Mesendoderm (in vitro differentiated cells): ENCODE measurements around the gene RGS6.

ENCODE experiments used
- DNase-seq: peaks from one replicate; pipeline ENCODE4 v3.0.0; 2013
- H2AK5ac ChIP-seq: 2 replicates; pipeline ENCODE4 v1.6.1; 2013; ENCODE audit warnings: low read length, inconsistent platforms
- H2BK120ac ChIP-seq: 2 replicates; pipeline ENCODE4 v1.6.1; 2013; ENCODE audit warnings: low read depth, mild to moderate bottlenecking, low read length, moderate library complexity, mixed read lengths
- H2BK15ac ChIP-seq: replicated peaks from 2 replicates; pipeline ENCODE4 v1.6.1; 2013; ENCODE audit warnings: low read depth, mild to moderate bottlenecking, moderate library complexity
- H2BK5ac ChIP-seq: 2 replicates; pipeline ENCODE4 v1.6.1; 2013; ENCODE audit warnings: low read length, inconsistent platforms
- H3K18ac ChIP-seq: 2 replicates; pipeline ENCODE4 v1.6.1; 2013; ENCODE audit warnings: mild to moderate bottlenecking, low read length, mixed read lengths
- H3K23ac ChIP-seq: one replicate; pipeline ENCODE4 v1.6.1; 2013; ENCODE audit warnings: low read length
- H3K27ac ChIP-seq: 2 replicates; pipeline ENCODE4 v1.5.1; 2013; ENCODE audit warnings: low read depth, mild to moderate bottlenecking, inconsistent platforms, low read length, moderate library complexity
- H3K27me3 ChIP-seq: 2 replicates; pipeline ENCODE4 v1.6.1; 2013; ENCODE audit warnings: low read length, control low read depth, mild to moderate bottlenecking, inconsistent platforms; ENCODE audit not compliant: insufficient read depth, poor library complexity
- H3K36me3 ChIP-seq: 2 replicates; pipeline ENCODE4 v1.6.1; 2013; ENCODE audit warnings: low read length, inconsistent platforms; ENCODE audit not compliant: control insufficient read depth, insufficient read depth
- H3K4ac ChIP-seq: one replicate; pipeline ENCODE4 v1.6.1; 2013; ENCODE audit warnings: low read depth, mild to moderate bottlenecking, low read length, moderate library complexity
- H3K4me1 ChIP-seq: 2 replicates; pipeline ENCODE4 v1.6.1; 2013; ENCODE audit warnings: low read depth, low read length, inconsistent platforms; ENCODE audit not compliant: control insufficient read depth
- H3K4me2 ChIP-seq: 2 replicates; pipeline ENCODE4 v1.6.1; 2013; ENCODE audit warnings: low read length
- H3K4me3 ChIP-seq: 2 replicates; pipeline ENCODE4 v1.5.1; 2013; ENCODE audit warnings: mild to moderate bottlenecking, low read length
- H3K56ac ChIP-seq: one replicate; pipeline ENCODE4 v1.6.1; 2013; ENCODE audit warnings: low read length
- H3K79me1 ChIP-seq: 2 replicates; pipeline ENCODE4 v1.6.1; 2013; ENCODE audit warnings: low read length, inconsistent platforms
- H3K79me2 ChIP-seq: 2 replicates; pipeline ENCODE4 v1.6.1; 2013; ENCODE audit warnings: mild to moderate bottlenecking, low read length; ENCODE audit not compliant: control insufficient read depth, insufficient read depth
- H3K9ac ChIP-seq: 2 replicates; pipeline ENCODE4 v1.6.1; 2013; ENCODE audit warnings: low read length, inconsistent platforms
- H4K5ac ChIP-seq: one replicate; pipeline ENCODE4 v1.6.1; 2013; ENCODE audit warnings: low read length
- H4K8ac ChIP-seq: one replicate; pipeline ENCODE4 v1.6.1; 2013; ENCODE audit warnings: low read depth, mild to moderate bottlenecking, control low read depth, low read length, moderate library complexity
- WGBS: extraction: QIAGEN DNeasy Blood & Tissue Kit; methylation state at CpG from one replicate; pipeline ENCODE4 v1.1.7; 2013; ENCODE audit warnings: low lambda C conversion rate, missing lambda C conversion rate; ENCODE audit not compliant: insufficient coverage; ENCODE audit errors: extremely low coverage; 5-methylcytosine and 5-hydroxymethylcytosine counted together

Gene RGS6

DNA sequence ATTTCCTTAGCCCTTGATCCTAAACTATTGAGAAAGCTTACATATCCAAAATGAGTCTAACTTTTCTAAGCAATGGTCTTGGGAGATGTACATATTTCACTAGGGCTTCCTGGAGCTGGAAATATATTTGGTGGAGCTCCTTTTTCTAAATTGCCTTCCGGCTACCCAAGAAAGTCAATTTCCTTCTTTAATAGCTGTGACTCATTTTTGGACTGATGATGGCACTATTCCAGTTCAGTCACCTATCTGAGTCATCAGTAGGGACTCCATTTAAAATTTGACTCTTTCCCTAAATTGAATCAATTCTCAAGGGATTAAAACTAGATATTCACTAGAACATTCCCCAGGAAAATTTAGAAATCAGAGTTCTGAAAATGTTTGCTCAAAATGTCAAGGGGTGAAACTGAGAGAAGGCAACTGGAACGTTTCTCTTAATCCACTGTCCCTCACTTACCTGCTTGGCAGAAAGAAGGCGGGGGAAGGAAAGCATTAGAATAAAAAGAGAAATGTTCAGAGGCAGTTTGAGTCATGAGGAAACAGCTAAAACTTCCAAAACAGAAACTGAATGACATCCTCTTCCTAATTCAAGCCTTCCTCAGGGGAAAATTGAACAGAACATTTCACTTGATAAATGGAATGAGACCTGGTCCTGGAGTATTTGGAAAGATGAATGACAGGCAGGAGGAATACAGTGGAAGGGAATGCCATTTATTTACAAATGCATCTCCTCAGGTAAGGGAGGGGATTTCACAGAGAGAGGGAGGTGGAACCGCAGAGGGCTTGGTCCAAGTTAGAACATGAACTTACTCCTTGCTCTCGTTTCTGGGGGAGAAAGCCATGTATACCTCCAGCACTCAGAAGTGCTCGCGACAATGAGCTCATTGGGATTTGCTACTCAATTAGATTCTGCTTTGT lies 91.2 kb downstream of the RGS6 start:
- Histone ChIP-seq H3K79me2 (no peaks in the 10 kb centered on the region), H2BK15ac (no peak overlapping the region), H4K5ac (no peak overlapping the region), H3K27me3 (no peaks in the 10 kb centered on the region), H3K4ac (no peak overlapping the region), H2BK5ac (no peak overlapping the region), H3K36me3 (no peaks in the 10 kb centered on the region), H3K23ac (no peak overlapping the region), H3K9ac (no peak overlapping the region), H3K27ac (no peak overlapping the region), H3K56ac (peak overlapping the region; percentile 3), H3K4me1 (no peaks in the 10 kb centered on the region), H3K18ac (no peak overlapping the region), H4K8ac (no peak overlapping the region), H2BK120ac (no peak overlapping the region), H3K4me3 (no peak overlapping the region), H3K79me1 (no peaks in the 10 kb centered on the region), H2AK5ac (no peak overlapping the region), H3K4me2 (no peak overlapping the region)
- WGBS = no CpG with 5 or more reads among the region's 7 CpGs
- no peak for DNase-seq

DNA sequence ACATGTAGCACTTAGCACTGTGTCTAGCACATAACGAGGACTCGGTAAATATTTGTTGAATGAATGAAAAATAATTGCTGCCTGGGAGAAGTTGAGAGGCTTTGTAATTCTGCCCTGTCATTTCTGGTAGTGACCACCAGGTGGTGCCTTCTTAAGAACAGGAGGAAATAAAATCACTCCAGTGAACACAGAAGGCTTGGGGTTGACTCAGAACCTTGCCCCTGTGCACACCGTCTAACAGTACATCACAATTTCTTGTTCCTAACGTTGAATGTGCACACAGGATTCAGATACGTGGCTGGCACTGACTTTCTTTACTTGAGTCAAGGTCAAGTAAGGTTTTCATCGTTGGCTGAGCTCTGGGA lies 91.8 kb downstream of the RGS6 start:
- WGBS = no CpG with 5 or more reads among the region's 6 CpGs
- no peak overlapping the region for H2BK5ac ChIP-seq

DNA sequence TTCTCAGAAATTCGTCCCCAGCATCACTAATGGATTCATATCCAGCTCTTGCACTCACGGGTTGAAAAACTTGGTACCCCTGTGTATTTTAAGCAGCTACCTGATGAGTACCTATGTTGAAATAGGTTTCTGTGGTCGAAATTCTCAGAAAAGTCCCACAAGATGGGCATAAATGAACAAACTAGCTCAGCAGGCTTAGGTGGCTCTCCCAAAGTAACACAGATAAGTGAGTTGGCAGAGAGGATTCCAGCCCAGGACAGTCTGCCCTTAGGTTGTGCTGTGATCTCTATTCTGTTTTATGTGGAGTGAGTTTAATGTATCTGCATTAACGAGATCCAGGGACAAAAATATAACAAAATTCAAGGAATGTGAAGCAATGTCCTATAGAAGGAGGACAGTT lies 92.3 kb downstream of the RGS6 start:
- no CpG with 5 or more reads among the region's 4 CpGs for WGBS
- no peak overlapping the region for H3K9ac ChIP-seq
- H3K4ac ChIP-seq = no peak overlapping the region
- DNase-seq = no peak
- H2AK5ac ChIP-seq = no peak overlapping the region
- no peak overlapping the region for H2BK15ac ChIP-seq
- H3K27ac ChIP-seq = no peak overlapping the region
- no peak overlapping the region for H4K5ac ChIP-seq
- no peaks in the 10 kb centered on the region for H3K4me1 ChIP-seq
- H3K79me2 ChIP-seq = no peaks in the 10 kb centered on the region
- no peak overlapping the region for H3K23ac ChIP-seq
- H3K79me1 ChIP-seq = no peaks in the 10 kb centered on the region
- H3K4me2 ChIP-seq = no peak overlapping the region
- no peak overlapping the region for H3K4me3 ChIP-seq
- no peak overlapping the region for H3K56ac ChIP-seq
- H3K18ac ChIP-seq = no peak overlapping the region
- no peaks in the 10 kb centered on the region for H3K36me3 ChIP-seq
- H2BK5ac ChIP-seq = no peak overlapping the region
- no peak overlapping the region for H4K8ac ChIP-seq
- H3K27me3 ChIP-seq = no peaks in the 10 kb centered on the region
- no peak overlapping the region for H2BK120ac ChIP-seq

More for the DNA sequence above, 91.8 kb downstream of the RGS6 start:
- Histone ChIP-seq H3K4ac (no peak overlapping the region), H3K79me2 (no peaks in the 10 kb centered on the region), H3K4me1 (no peaks in the 10 kb centered on the region), H3K4me3 (no peak overlapping the region), H2BK15ac (no peak overlapping the region), H3K27ac (no peak overlapping the region), H3K79me1 (no peaks in the 10 kb centered on the region), H3K27me3 (no peaks in the 10 kb centered on the region), H3K36me3 (no peaks in the 10 kb centered on the region), H3K56ac (peak overlapping the region; percentile 3), H4K5ac (no peak overlapping the region), H2BK120ac (no peak overlapping the region), H3K4me2 (no peak overlapping the region), H2AK5ac (no peak overlapping the region), H4K8ac (no peak overlapping the region), H3K18ac (no peak overlapping the region), H3K23ac (no peak overlapping the region), H3K9ac (no peak overlapping the region)
- peak; percentile 74 for DNase-seq

DNA sequence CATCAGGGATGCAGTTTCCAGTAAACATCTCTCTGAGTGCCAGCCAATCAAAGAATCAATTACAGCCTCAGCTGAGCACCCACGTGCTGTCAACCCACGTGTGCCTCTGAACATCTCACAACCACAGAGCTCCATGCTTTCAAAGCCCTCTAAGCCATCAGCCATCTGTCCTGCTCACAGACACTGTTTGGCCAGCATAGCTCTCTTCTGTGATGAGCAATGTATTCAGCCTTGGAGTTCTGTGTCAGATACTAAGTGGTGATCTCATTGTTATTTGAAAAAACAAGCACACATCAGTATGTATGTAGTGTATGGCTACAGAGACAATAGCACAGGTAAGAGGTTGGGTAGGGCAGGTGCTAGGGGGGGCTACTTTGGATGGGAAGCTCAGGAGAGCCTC lies 94.3 kb downstream of the RGS6 start:
- H3K18ac ChIP-seq = no peak overlapping the region
- H3K9ac ChIP-seq = no peak overlapping the region
- no peak overlapping the region for H2BK120ac ChIP-seq
- no peak overlapping the region for H3K23ac ChIP-seq
- no peak overlapping the region for H3K4ac ChIP-seq
- H2AK5ac ChIP-seq = no peak overlapping the region
- no CpG with 5 or more reads among the region's 2 CpGs for WGBS
- H2BK5ac ChIP-seq = no peak overlapping the region
- H3K4me2 ChIP-seq = no peak overlapping the region
- no peak overlapping the region for H3K4me3 ChIP-seq
- H2BK15ac ChIP-seq = no peak overlapping the region
- H3K79me1 ChIP-seq = no peaks in the 10 kb centered on the region
- no peak overlapping the region for H4K8ac ChIP-seq
- H3K79me2 ChIP-seq = no peaks in the 10 kb centered on the region
- H4K5ac ChIP-seq = no peak overlapping the region
- no peaks in the 10 kb centered on the region for H3K36me3 ChIP-seq
- DNase-seq = no peak
- no peak overlapping the region for H3K56ac ChIP-seq
- H3K27ac ChIP-seq = no peak overlapping the region
- no peaks in the 10 kb centered on the region for H3K27me3 ChIP-seq
- H3K4me1 ChIP-seq = no peaks in the 10 kb centered on the region

DNA sequence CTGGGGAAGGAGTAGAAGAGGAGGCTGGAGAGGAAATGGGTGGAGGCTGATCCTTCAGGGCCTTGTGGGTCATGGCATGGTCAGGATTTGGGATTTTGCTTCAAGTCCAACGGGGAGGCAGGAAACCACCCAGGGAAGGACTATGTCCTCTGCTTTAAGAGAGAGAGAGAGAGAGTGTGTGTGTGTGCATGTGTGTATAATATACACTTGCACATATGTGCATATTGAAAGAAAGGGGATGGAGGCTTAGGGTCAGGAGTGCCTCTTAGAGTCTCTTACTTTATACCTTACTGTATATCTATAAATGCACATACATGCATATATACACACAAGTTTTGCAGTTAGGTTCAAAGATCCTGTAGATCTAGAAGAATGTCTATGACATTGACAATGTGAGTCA lies 94.8 kb downstream of the RGS6 start:
- Histone ChIP-seq H2BK15ac (no peak overlapping the region), H3K4me2 (no peak overlapping the region), H3K79me2 (no peaks in the 10 kb centered on the region), H3K36me3 (no peaks in the 10 kb centered on the region), H4K8ac (no peak overlapping the region), H3K56ac (no peak overlapping the region), H2BK120ac (no peak overlapping the region), H3K27me3 (no peaks in the 10 kb centered on the region), H3K4me3 (no peak overlapping the region), H3K23ac (no peak overlapping the region), H2AK5ac (no peak overlapping the region), H3K18ac (no peak overlapping the region), H2BK5ac (no peak overlapping the region), H3K4ac (no peak overlapping the region), H3K9ac (no peak overlapping the region), H3K79me1 (no peaks in the 10 kb centered on the region), H4K5ac (no peak overlapping the region), H3K4me1 (no peaks in the 10 kb centered on the region), H3K27ac (no peak overlapping the region)
- no CpG with 5 or more reads among the region's 1 CpG for WGBS
- no peak for DNase-seq

DNA sequence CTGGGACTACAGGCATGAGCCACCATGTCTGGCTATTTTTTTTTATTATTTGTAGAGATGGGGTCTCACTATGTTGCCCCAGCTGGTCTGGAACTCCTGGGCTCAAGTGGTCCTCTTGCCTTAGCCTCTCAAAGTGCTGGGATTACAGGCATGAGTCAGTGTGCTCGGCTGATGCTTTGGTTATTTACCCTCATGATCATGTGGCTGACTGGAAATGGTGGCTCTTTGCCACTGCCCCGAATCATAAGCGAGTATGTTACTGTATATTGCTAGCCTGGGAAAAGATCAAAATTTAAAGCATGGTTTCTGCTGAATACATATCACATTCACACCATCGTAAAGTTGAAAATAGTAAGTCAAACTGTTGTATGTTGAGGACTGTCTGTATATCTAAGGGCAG lies 101.1 kb downstream of the RGS6 start:
- DNase-seq = no peak
- H3K36me3 ChIP-seq = no peaks in the 10 kb centered on the region
- WGBS = no CpG with 5 or more reads among the region's 4 CpGs
- no peaks in the 10 kb centered on the region for H3K4me1 ChIP-seq
- no peak overlapping the region for H3K9ac ChIP-seq
- no peak overlapping the region for H4K8ac ChIP-seq
- H2BK120ac ChIP-seq = no peak overlapping the region
- no peaks in the 10 kb centered on the region for H3K79me1 ChIP-seq
- H3K23ac ChIP-seq = no peak overlapping the region
- H2BK15ac ChIP-seq = no peak overlapping the region
- H2AK5ac ChIP-seq = no peak overlapping the region
- no peak overlapping the region for H3K27ac ChIP-seq
- H4K5ac ChIP-seq = no peak overlapping the region
- no peak overlapping the region for H3K56ac ChIP-seq
- no peak overlapping the region for H3K18ac ChIP-seq
- no peak overlapping the region for H3K4me3 ChIP-seq
- H3K27me3 ChIP-seq = no peaks in the 10 kb centered on the region
- no peak overlapping the region for H2BK5ac ChIP-seq
- H3K4ac ChIP-seq = no peak overlapping the region
- no peak overlapping the region for H3K4me2 ChIP-seq
- H3K79me2 ChIP-seq = no peaks in the 10 kb centered on the region
